GM23338 (cell line): ENCODE data around the gene CHCHD10. TPM values are rescaled to one million over a fixed set of nuclear protein-coding genes. Genes with fewer than 3 reads are reported as not detected.

ENCODE experiments used
- ATAC-seq: fragments of 200-7000 bp; cut with Tn5 transposase; 3 replicates; pipeline ENCODE4 v1.9.1; 2020
- DNase-seq: peaks from one replicate; pipeline ENCODE4 v3.0.0-alpha.2; 2015; ENCODE audit warnings: low spot score
- H2AFZ ChIP-seq: fragments of 200-600 bp; sonication (generic); 2 replicates; pipeline ENCODE4 v1.8.0; 2016; ENCODE audit warnings: antibody characterized with exemption, mild to moderate bottlenecking, moderate library complexity
- H3F3A ChIP-seq: fragments of 200-600 bp; sonication (generic); replicated peaks from 2 replicates; pipeline ENCODE4 v1.8.0; 2017; ENCODE audit warnings: antibody characterized with exemption, mixed run types, low read depth
- H3K27ac ChIP-seq: fragments of 200-600 bp; sonication (generic); 2 replicates; pipeline ENCODE4 v1.6.1; 2016; ENCODE audit warnings: low read depth
- H3K27me3 ChIP-seq: fragments of 200-600 bp; sonication (generic); 2 replicates; pipeline ENCODE4 v1.8.0; 2016; ENCODE audit warnings: mild to moderate bottlenecking, mixed run types, moderate library complexity; ENCODE audit not compliant: insufficient read depth
- H3K36me3 ChIP-seq: fragments of 200-600 bp; sonication (generic); 2 replicates; pipeline ENCODE4 v1.8.0; 2016; ENCODE audit warnings: mild to moderate bottlenecking; ENCODE audit not compliant: insufficient read depth
- H3K4me1 ChIP-seq: fragments of 200-600 bp; sonication (generic); 2 replicates; pipeline ENCODE4 v1.8.0; 2016; ENCODE audit warnings: mild to moderate bottlenecking, moderate library complexity; ENCODE audit not compliant: insufficient read depth
- H3K4me2 ChIP-seq: fragments of 200-600 bp; sonication (generic); 2 replicates; pipeline ENCODE4 v1.7.1; 2017; ENCODE audit warnings: mixed run types
- H3K4me3 ChIP-seq: fragments of 200-600 bp; sonication (generic); 2 replicates; pipeline ENCODE4 v1.6.1; 2016; ENCODE audit warnings: mixed run types
- H3K79me2 ChIP-seq: fragments of 200-600 bp; sonication (generic); replicated peaks from 2 replicates; pipeline ENCODE4 v1.8.0; 2017; ENCODE audit warnings: mild to moderate bottlenecking; ENCODE audit not compliant: insufficient read depth
- H3K9me2 ChIP-seq: fragments of 200-600 bp; sonication (generic); 2 replicates; pipeline ENCODE4 v1.8.0; 2017; ENCODE audit not compliant: insufficient read depth
- H4K20me1 ChIP-seq: fragments of 200-600 bp; sonication (generic); replicated peaks from 2 replicates; pipeline ENCODE4 v1.8.0; 2017; ENCODE audit warnings: mild to moderate bottlenecking; ENCODE audit not compliant: insufficient read depth
- H3K27ac Mint-ChIP-seq: 2 replicates; pipeline ENCODE4 v1.8.0; 2020; ENCODE audit warnings: inconsistent platforms, mild to moderate bottlenecking, moderate library complexity, mixed read lengths
- H3K27me3 Mint-ChIP-seq: 3 replicates; pipeline ENCODE4 v1.8.0; 2022; ENCODE audit warnings: low read depth, mild to moderate bottlenecking, moderate library complexity, mixed read lengths, inconsistent platforms; ENCODE audit not compliant: insufficient read depth, poor library complexity
- H3K36me3 Mint-ChIP-seq: 3 replicates; pipeline ENCODE4 v1.8.0; 2021; ENCODE audit warnings: low read depth, mild to moderate bottlenecking, inconsistent platforms, moderate library complexity, mixed read lengths
- H3K4me1 Mint-ChIP-seq: 3 replicates; pipeline ENCODE4 v1.8.0; 2020; ENCODE audit warnings: mild to moderate bottlenecking, inconsistent platforms, mixed read lengths
- H3K4me3 Mint-ChIP-seq: 3 replicates; pipeline ENCODE4 v1.8.0; 2021; ENCODE audit warnings: moderate library complexity, mild to moderate bottlenecking, inconsistent platforms, mixed read lengths
- H3K9me3 Mint-ChIP-seq: 3 replicates; pipeline ENCODE4 v1.8.0; 2020; ENCODE audit warnings: moderate library complexity, mild to moderate bottlenecking, inconsistent platforms, mixed read lengths
- ETS1 ChIP-seq: IDR thresholded peaks from 2 replicates; pipeline ENCODE4 v1.6.1; 2016; ENCODE audit warnings: antibody characterized with exemption
- EZH2 ChIP-seq: fragments of 200-600 bp; sonication (generic); IDR thresholded peaks from one replicate; pipeline ENCODE4 v1.8.0; 2017; ENCODE audit warnings: antibody characterized with exemption, mild to moderate bottlenecking, low read depth; ENCODE audit not compliant: unreplicated experiment
- STAT1 ChIP-seq: IDR thresholded peaks from one replicate; pipeline ENCODE4 v1.6.1; 2016; ENCODE audit warnings: antibody characterized with exemption; ENCODE audit not compliant: unreplicated experiment
- ZNF114 ChIP-seq: fragments of 250-450 bp; sonication (Bioruptor Pico); IDR thresholded peaks from 2 replicates; pipeline ENCODE4 v1.5.0; 2020; ENCODE audit warnings: mild to moderate bottlenecking, moderate library complexity
- ZNF462 ChIP-seq: fragments of 250-450 bp; sonication (Bioruptor Pico); IDR thresholded peaks from 2 replicates; pipeline ENCODE4 v1.5.0; 2020; ENCODE audit warnings: mild to moderate bottlenecking, moderate library complexity
- polyA plus RNA-seq: library from polyadenylated mRNA; unstranded; fragments of >200 nt; fragmentation: Nextera tagmentation; extraction: Ambion mirVana; gene quantifications from 2 replicates; pipeline ENCODE4 v1.2.1, GENCODE V29; 2016
- total RNA-seq: library from RNA; depleted of rRNA; stranded (reverse); fragments of >200 nt; shearing (Covaris generic); gene quantifications from 2 replicates; pipeline ENCODE4 v1.2.3, GENCODE V29; 2014

The CHCHD10 gene
- total and polyA plus RNA-seq, 2 experiments from 2014 or later = 11.4 to 101 TPM

- TF ChIP-seq ZNF462 (CRISPR knock-in tag) (no peak), ZNF114 (no peak), ETS1 (no peak)
Observed at GRCh38 chr22:23800297-23801237, 32.8 kb upstream of the CHCHD10 start (continued).

- ATAC-seq (no peak), DNase-seq (no peak)
- Histone ChIP-seq H3K27me3 (no peaks in the 10 kb centered on the region), H3K4me3 (no peak overlapping the region), H3K4me1 (no peaks in the 10 kb centered on the region), H3K27ac (no peak overlapping the region), H3K79me2 (peaks cover 23% of the 10 kb centered on the region), H3K9me2 (no peaks in the 10 kb centered on the region), H3K4me2 (no peak overlapping the region), H3K36me3 (peaks cover 36% of the 10 kb centered on the region), H2AFZ (no peak overlapping the region), H4K20me1 (peaks cover 9% of the 10 kb centered on the region; the same call in 1 of the 2 replicates), H3F3A (0 out of 2 replicates have a peak, but pooled peaks cover 9% of the 10 kb centered on the region)
- Mint-ChIP-seq H3K4me3 (no peak overlapping the region), H3K36me3 (peaks cover 90% of the 10 kb centered on the region), H3K4me1 (no peaks in the 10 kb centered on the region), H3K27me3 (no peaks in the 10 kb centered on the region), H3K27ac (no peak overlapping the region), H3K9me3 (no peaks in the 10 kb centered on the region; the same call in 2 of the 3 replicates)
- TF ChIP-seq EZH2 = no peak
- no peak for TF ChIP-seq ZNF114
- no peak for TF ChIP-seq STAT1
- TF ChIP-seq ZNF462 (CRISPR knock-in tag) = no peak
Observed at GRCh38 chr22:23796461-23796860, 28.7 kb upstream of the CHCHD10 start.
